HG02798 (cell line): Measurements from ENCODE around the gene TLR5.

Source experiments
- ATAC-seq: cut with Tn5 transposase; IDR thresholded peaks from one replicate; pipeline ENCODE4 v1.9.1; 2021; ENCODE audit warnings: mild to moderate bottlenecking; ENCODE audit not compliant: unreplicated experiment, poor library complexity

TLR5 gene

GRCh38 chr1:223150443-223150842 is 7.4 kb upstream of the TLR5 start:
- no peak for ATAC-seq

GRCh38 chr1:223147873-223148272 is 4.8 kb upstream of the TLR5 start:
- no peak for ATAC-seq

- ATAC-seq = no peak
Measured at GRCh38 chr1:223147409-223147808, 4.4 kb upstream of the TLR5 start.

GRCh38 chr1:223146745-223147144 is 3.7 kb upstream of the TLR5 start:
- no peak for ATAC-seq

- no peak for ATAC-seq
Measured at GRCh38 chr1:223144914-223145313, 1.9 kb upstream of the TLR5 start.

- no peak for ATAC-seq
Measured at GRCh38 chr1:223144431-223144830, 1.4 kb upstream of the TLR5 start.

- ATAC-seq = peak; percentile 45
Measured at GRCh38 chr1:223143537-223144248, 645 bp upstream of the TLR5 start.

GRCh38 chr1:223142269-223142668 is 779 bp downstream of the TLR5 start:
- no peak for ATAC-seq

GRCh38 chr1:223140611-223141405 is 2.2 kb downstream of the TLR5 start:
- no peak for ATAC-seq

- ATAC-seq = no peak
Measured at GRCh38 chr1:223137455-223138085, 5.5 kb downstream of the TLR5 start.

- ATAC-seq = no peak
Measured at GRCh38 chr1:223136086-223136485, 7.0 kb downstream of the TLR5 start.

- no peak for ATAC-seq
Measured at GRCh38 chr1:223135176-223135942, 7.7 kb downstream of the TLR5 start.

- ATAC-seq = peak; percentile 82
Measured at GRCh38 chr1:223133824-223134435, 9.1 kb downstream of the TLR5 start.

GRCh38 chr1:223133306-223133823 is 9.7 kb downstream of the TLR5 start:
- ATAC-seq = peak; percentile 7

- ATAC-seq = peak; percentile 58
Measured at GRCh38 chr1:223129229-223129901, 13.7 kb downstream of the TLR5 start.

- no peak for ATAC-seq
Measured at GRCh38 chr1:223126741-223127140, 16.3 kb downstream of the TLR5 start.

GRCh38 chr1:223125766-223126165 is 17.3 kb downstream of the TLR5 start:
- ATAC-seq = no peak

- no peak for ATAC-seq
Measured at GRCh38 chr1:223123011-223123610, 19.9 kb downstream of the TLR5 start.

GRCh38 chr1:223118418-223118817 is 24.6 kb downstream of the TLR5 start:
- ATAC-seq = no peak
